Urinary bladder (tissue), 4 donors: Measurements from ENCODE around the gene NHS. TPM values are rescaled to one million over a fixed set of nuclear protein-coding genes. Genes with fewer than 3 reads are reported as not detected.
"Not testable (repeated sequence)": the region's sequence is repeated elsewhere in the genome, so short reads cannot be mapped to it uniquely, and the experiment has no call there.

Experiments used
- DNase-seq: peaks from one replicate; pipeline ENCODE4 v3.0.0-alpha.2; 2015; ENCODE audit errors: extremely low spot score
- H3K27ac ChIP-seq: one replicate; pipeline ENCODE4 v1.5.1; 2013; ENCODE audit warnings: low read depth, mild to moderate bottlenecking, moderate library complexity
- H3K36me3 ChIP-seq: one replicate; pipeline ENCODE4 v1.6.1; 2013; ENCODE audit warnings: mild to moderate bottlenecking, moderate library complexity; ENCODE audit not compliant: insufficient read depth
- H3K4me1 ChIP-seq: one replicate; pipeline ENCODE4 v1.6.1; 2013; ENCODE audit warnings: mild to moderate bottlenecking, moderate library complexity; ENCODE audit not compliant: insufficient read depth
- H3K4me3 ChIP-seq: one replicate; pipeline ENCODE4 v1.5.1; 2013; ENCODE audit warnings: low read depth, low read length
- WGBS: extraction: QIAGEN DNeasy Blood & Tissue Kit; methylation state at CpG from one replicate; pipeline ENCODE4 v1.1.7; 2013; 5-methylcytosine and 5-hydroxymethylcytosine counted together
- polyA plus RNA-seq: library from polyadenylated mRNA; stranded (reverse); fragments of 200-250 nt; gene quantifications from one replicate; pipeline ENCODE4 v1.2.3, GENCODE V29; 2013
- total RNA-seq: library from RNA; depleted of rRNA; stranded (reverse); fragments of >200 nt; gene quantifications from one replicate; pipeline ENCODE4 v1.2.3, GENCODE V29; 2014
- donor health status: healthy with polysubstance abuse.
- donor health status: healthy.

The NHS gene
- total and polyA plus RNA-seq, 2 donors = 4.2 to 7.8 TPM

DNA sequence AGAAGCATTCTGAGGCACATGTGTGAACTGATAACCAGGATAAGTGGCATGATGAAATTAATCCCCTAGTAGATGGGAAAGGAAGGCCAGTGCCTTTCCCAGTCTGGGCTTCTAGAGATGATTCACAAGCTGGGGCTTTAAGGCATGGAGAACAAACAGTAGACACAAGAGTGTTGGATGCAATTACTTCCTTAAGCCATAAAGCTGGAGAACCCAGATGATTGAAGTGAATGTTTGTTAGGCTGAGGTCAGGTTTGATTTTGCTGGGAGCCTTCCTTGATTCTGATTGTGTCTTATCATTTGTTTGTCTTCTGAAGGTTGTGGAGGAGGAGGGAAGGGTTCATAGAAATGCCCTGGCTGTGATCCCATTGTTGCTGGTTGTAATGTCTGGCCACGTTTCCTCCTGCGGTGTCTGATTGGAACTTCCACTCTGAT is 125.2 kb downstream of the NHS start:
- Histone ChIP-seq H3K27ac (no peak overlapping the region), H3K4me1 (no peaks in the 10 kb centered on the region), H3K4me3 (no peak overlapping the region), H3K36me3 (no peaks in the 10 kb centered on the region)
- no peak for DNase-seq
- 12% methylated on average over 2 of the region's 2 CpGs for WGBS

DNA sequence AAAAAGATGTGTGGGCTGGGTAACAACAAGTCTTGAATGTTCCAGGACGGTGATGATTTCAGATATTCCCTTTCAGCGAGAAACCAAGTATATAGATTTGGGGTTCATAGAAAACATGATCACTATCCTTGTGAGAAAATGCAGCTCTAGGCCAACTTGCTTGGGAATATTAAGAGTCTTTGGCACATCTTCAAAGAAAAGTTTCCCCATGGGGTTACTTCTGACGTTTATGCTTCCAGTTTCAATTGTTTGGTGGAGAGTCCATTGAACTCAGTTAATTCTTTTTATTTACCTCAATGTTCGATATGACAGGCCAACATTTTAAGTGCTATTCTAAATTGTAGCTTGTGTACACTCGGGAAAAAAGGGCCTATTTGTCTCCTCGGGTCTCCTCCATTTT is 126.7 kb downstream of the NHS start:
- no peak overlapping the region for H3K4me3 ChIP-seq
- H3K27ac ChIP-seq = no peak overlapping the region
- H3K36me3 ChIP-seq = no peaks in the 10 kb centered on the region
- H3K4me1 ChIP-seq = no peaks in the 10 kb centered on the region
- DNase-seq = no peak
- 72% methylated on average over 6 of the region's 6 CpGs for WGBS

DNA sequence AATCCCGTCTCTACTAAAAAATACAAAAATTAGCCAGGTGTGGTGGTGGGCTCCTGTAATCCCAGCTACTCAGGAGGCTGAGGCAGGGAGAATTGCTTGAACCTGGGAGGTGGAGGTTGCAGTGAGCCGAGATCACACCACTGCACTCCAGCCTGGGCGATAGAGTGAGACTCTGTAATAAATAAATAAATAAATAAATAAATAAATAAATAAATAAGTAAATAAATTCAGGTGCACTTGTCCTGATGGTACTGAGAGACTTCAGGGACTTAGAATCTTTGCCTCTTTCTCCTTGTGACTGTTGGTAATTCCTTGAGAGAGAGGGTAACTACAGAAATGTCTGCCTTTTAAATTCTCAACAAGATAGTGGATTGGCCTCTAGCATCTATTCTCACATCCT is 131.4 kb downstream of the NHS start:
- 98% methylated on average over 3 of the region's 3 CpGs for WGBS
- H3K4me3 ChIP-seq, H3K27ac ChIP-seq, H3K36me3 ChIP-seq, DNase-seq, H3K4me1 ChIP-seq: not testable (repeated sequence)

DNA sequence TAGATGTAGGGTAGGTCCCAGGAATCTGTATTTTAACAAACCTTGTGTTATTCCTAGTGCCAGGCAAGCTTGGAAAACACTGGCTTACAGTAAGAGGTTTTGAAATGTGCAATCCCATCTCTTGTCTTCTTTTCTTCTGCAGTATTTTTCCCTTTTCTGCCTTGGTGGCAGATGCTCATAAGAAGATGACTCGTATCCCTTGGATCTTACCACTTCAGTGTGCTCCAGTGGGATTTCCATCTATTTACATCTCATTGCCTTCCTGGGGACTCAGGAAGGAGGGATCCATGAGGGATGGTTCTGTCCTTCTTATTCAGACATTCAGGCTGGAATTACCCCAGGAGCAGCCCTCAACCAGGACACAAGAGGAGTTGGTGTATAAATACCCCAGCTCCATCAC is 136.6 kb downstream of the NHS start:
- 96% methylated on average over 1 of the region's 1 CpG for WGBS

DNA sequence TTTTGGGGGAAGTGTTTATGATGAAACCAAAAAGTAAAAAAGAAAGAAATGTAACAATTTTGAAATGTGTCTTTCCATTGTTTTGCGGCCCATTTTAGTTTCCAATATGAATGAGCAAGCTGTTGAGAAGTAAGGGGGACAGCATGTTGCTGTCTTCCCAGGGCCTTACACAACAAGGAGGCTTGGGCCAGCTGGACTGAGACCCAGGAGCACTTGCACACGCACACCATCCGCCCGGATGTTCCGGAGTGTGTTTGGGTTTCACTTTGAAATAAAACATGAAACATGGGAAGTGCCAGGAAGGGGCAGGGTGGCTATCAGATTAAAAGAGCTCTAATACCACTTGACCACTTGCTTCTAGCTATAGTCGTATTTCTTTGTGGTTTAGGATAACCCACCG is 144.4 kb downstream of the NHS start:
- Histone ChIP-seq H3K4me1 (no peaks in the 10 kb centered on the region), H3K4me3 (no peak overlapping the region), H3K36me3 (no peaks in the 10 kb centered on the region), H3K27ac (peak overlapping the region; percentile 50)
- 42% methylated on average over 7 of the region's 7 CpGs for WGBS
- DNase-seq = no peak

More for the DNA sequence above, 136.6 kb downstream of the NHS start:
- Histone ChIP-seq H3K4me3 (no peak overlapping the region), H3K27ac (no peak overlapping the region), H3K36me3 (no peaks in the 10 kb centered on the region), H3K4me1 (no peaks in the 10 kb centered on the region)
- no peak for DNase-seq

DNA sequence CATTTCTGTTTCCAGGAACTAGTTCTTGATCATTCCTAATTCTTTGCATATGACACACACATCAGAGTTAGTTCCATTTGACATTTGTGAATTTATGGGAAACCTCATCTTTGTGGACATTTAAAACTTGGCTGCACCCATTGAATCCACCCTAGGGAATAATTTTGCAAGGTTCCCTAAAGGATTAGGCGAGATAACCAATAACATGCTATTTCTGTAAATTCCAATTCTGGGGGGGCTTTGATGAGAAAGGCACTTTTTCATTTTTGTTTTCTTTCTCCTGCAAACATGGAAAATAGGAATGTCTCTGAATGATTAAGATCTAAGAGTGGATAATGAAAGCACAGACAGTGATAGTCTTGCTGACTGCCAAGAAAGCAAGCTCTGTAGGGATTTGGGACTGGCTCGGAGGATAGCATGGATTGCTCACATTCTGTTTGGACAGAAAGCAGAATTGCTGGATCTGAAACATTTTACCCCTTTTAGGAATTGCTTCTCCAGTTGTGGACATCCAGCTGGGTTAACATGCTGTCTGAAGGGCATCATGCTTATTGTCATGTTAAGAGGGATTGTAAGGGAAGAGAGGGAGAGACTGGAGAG is 145.1 kb downstream of the NHS start:
- Histone ChIP-seq H3K36me3 (no peaks in the 10 kb centered on the region), H3K4me3 (no peak overlapping the region), H3K4me1 (no peaks in the 10 kb centered on the region), H3K27ac (no peak overlapping the region)
- 36% methylated on average over 2 of the region's 2 CpGs for WGBS
- DNase-seq = no peak

DNA sequence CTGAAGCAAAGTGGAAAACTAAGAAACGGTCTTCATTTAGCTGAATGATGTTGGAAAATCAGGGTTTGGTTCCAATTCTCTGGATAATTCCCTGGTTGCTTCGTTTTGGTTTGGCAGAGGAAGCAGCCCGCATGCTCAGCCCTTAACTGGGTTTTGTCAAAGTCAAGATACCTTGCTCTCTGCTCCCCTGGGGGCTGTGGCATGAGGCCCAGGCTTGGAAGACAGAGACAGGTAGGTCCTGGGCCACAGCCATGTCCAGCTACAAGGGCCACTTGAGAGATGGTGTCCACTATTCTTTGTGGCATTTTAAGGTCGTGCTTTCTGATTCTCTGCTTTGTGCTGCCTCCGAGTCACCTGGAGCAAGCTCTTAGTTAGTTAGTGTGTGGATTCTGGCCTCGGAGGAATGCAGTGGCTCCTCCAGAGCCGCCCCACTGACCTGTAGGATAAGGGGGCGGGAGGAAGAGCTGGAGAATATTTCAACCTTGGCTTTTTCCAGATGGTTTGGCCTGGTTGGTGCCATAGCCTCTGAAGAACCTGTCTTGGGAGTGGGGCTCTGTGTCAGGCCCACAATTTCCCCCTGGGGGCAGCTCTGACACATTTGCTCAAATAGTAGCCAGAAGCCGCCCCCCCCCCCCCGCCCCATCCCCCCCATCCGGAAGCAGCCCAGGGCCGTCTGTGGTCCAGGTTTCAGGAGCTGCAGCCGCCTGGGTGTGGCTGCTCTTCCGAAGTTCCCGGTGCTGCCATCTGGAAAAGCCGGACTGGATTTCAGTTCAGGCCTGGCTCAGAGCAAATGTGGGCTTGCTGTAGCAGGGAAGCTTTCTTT is 147.1 kb downstream of the NHS start:
- 45% methylated on average over 15 of the region's 16 CpGs for WGBS
- Histone ChIP-seq H3K4me1 (no peaks in the 10 kb centered on the region), H3K4me3 (no peak overlapping the region), H3K36me3 (no peaks in the 10 kb centered on the region), H3K27ac (no peak overlapping the region)
- DNase-seq = no peak

DNA sequence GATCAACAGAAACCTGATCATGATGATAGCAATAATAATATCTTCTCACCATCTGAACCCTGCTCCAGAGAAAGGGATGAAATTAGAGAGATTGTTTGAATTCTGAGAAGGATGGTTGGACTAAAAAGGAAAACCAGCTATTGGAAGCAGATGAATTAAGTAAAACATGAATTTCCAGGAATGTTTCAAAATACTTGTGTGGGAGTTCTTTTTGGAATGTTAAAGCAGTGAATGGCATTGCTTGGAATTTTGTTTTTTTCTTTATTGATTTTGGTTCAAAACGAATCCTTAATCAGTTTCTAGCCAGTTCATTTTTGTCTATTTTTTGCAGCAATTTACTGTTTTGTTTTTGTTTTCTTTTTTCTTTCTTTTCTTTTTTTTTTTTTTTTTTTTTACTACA is 150.3 kb downstream of the NHS start:
- WGBS = 46% methylated on average over 1 of the region's 1 CpG

DNA sequence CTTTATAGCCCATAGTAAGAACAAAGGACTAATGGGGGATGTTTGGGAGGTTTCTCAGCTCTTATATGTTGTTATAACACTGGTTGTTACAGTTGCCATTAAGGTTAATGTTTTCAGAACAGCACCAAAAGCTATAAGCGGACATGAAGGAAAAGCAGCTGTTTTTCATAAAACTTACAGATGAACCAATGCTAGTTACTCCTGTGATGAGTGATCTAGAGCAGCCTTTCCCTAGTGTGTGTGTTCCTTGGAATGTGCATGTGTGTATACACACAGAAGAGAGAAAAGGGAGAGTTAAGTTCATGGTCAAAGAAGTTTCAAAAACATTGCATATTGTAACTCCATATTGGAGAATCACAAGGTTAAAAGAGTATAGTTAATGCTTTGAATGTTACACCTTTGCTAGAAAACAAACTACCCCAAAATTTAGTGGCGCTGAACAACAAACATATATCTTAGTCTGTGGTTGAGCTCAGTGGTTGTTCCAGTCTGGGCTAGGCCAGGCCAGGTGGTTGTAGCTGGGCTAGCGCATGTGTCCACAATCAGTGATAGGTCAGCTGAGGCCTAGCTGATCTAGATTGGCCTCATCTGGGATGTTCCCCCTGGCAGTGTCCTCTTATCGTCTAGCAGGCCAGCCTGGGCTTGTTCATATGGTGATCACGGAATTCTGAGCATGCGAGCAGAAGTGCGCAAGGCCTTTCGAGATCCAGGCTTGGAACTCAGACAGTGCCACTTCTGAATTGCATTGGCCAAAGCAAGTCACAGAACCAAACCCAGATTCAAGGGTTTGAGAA is 151.0 kb downstream of the NHS start:
- no peak for DNase-seq
- peaks cover 3% of the 10 kb centered on the region for H3K4me1 ChIP-seq
- no peak overlapping the region for H3K27ac ChIP-seq
- H3K36me3 ChIP-seq = no peaks in the 10 kb centered on the region
- WGBS = 86% methylated on average over 8 of the region's 8 CpGs
- H3K4me3 ChIP-seq = no peak overlapping the region

More for the DNA sequence above, 150.3 kb downstream of the NHS start:
- no peak for DNase-seq
- no peaks in the 10 kb centered on the region for H3K36me3 ChIP-seq
- H3K27ac ChIP-seq = no peak overlapping the region
- H3K4me3 ChIP-seq = no peak overlapping the region
- H3K4me1 ChIP-seq = peaks cover 3% of the 10 kb centered on the region

DNA sequence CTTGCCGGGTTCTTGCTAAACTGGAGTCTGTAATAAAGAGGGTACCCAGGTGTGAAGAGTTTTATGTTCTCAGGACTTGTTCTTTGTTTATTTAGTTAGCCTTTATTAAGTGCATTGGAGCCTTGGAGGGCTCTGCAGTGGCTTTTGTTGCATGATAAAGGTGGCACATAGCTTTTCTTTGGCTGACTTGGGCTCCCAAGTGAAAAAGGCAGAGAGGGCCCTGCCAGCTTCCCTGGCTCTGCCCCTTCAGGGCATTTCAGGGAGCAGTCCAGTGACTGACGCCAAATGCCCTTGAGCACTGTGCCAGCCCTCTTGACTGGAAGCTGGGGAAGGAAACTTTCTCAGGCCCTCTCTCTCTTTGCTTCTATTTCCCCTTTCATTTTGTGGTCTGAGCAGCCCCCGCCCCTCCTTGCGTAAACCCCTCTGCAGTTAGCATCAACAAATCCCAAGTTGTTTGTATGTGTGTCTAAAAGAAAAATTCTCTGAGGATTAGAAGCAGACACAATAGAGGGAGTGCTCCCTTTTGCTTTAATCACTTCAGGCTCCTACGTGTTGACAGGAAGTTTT is 152.2 kb downstream of the NHS start:
- Histone ChIP-seq H3K36me3 (no peaks in the 10 kb centered on the region), H3K27ac (no peak overlapping the region), H3K4me3 (no peak overlapping the region), H3K4me1 (peaks cover 3% of the 10 kb centered on the region)
- WGBS = 34% methylated on average over 5 of the region's 5 CpGs
- DNase-seq = no peak

DNA sequence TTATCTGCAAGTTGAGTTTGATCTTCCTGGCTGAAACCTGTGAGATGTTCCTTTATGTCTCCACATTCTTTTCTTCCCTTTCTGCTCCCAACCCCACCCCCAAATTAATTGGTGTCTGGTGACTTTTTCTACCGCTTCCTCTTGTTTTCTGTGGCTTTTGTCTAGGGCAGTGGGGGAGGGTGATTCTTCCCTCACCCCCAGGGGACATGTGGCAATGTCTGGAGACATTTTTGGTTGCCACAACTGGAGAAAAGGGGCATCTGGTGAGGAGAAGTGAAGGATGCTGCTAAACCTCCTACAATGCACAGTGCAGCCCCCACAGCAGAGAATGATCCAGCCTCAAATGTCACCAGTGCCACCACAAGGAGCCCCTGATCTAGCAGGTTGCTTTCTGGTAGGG is 152.9 kb downstream of the NHS start:
- 85% methylated on average over 1 of the region's 1 CpG for WGBS

DNA sequence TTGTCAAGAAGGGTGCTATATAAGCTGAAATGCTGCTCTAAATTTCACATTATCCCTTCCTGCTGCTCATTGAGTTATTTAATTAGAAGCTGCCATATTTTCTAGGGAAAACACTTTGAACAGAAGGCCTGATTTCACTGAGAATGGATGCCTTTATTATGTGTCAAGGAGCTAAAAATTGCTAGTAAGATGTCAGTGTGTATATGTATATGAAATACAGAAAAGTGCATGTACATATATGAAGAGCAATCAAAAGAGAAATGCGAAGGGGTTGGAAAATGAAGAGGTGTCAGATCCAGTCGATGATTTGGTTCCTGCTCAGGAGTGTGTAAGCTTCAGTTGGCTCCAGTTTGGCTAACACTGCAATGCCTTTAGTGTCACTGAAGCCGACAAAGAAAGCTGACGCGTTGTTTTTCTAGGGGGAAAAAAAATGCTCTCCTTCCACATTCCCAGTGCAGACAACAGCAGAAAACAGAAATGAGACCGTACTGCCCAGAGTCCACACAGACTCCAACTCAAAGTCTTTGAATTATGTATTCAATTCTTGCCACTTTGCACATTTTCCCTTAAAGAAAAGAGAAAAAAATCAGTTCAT is 154.2 kb downstream of the NHS start:
- Histone ChIP-seq H3K4me1 (peaks cover 3% of the 10 kb centered on the region), H3K27ac (no peak overlapping the region), H3K36me3 (no peaks in the 10 kb centered on the region), H3K4me3 (no peak overlapping the region)
- DNase-seq = no peak
- WGBS = 55% methylated on average over 6 of the region's 6 CpGs

More for the DNA sequence above, 152.9 kb downstream of the NHS start:
- Histone ChIP-seq H3K4me1 (peaks cover 3% of the 10 kb centered on the region), H3K27ac (no peak overlapping the region), H3K36me3 (no peaks in the 10 kb centered on the region), H3K4me3 (no peak overlapping the region)
- DNase-seq = no peak

DNA sequence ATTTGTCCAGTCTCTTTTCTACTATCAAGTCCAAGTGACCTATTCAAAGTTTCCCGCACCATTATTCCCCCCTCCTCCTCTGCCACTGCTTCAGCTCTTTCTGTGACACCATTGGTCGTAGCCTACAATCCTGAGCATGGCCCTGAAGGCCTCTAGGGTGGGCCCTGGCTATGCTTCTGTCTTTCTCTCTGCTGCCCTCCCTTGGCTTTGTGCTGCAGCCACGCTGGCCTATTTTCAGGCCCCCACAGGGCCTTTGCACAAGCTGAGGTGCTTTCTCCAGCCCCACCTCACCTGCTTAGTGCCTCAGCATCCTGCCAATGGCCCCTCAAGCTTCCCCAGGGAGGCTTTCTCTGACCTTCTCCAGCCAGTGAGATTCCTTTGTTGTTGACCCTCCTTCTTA is 156.5 kb downstream of the NHS start:
- Histone ChIP-seq H3K4me3 (no peak overlapping the region), H3K36me3 (no peaks in the 10 kb centered on the region), H3K4me1 (peaks cover 3% of the 10 kb centered on the region), H3K27ac (no peak overlapping the region)
- 100% methylated on average over 3 of the region's 3 CpGs for WGBS
- no peak for DNase-seq
